Eye (tissue), 1 donor: ENCODE measurements around the gene MRPL54.

Experiments used
- DNase-seq: peaks from one replicate; pipeline ENCODE4 v3.0.0-alpha.2; 2015

The MRPL54 gene

DNA sequence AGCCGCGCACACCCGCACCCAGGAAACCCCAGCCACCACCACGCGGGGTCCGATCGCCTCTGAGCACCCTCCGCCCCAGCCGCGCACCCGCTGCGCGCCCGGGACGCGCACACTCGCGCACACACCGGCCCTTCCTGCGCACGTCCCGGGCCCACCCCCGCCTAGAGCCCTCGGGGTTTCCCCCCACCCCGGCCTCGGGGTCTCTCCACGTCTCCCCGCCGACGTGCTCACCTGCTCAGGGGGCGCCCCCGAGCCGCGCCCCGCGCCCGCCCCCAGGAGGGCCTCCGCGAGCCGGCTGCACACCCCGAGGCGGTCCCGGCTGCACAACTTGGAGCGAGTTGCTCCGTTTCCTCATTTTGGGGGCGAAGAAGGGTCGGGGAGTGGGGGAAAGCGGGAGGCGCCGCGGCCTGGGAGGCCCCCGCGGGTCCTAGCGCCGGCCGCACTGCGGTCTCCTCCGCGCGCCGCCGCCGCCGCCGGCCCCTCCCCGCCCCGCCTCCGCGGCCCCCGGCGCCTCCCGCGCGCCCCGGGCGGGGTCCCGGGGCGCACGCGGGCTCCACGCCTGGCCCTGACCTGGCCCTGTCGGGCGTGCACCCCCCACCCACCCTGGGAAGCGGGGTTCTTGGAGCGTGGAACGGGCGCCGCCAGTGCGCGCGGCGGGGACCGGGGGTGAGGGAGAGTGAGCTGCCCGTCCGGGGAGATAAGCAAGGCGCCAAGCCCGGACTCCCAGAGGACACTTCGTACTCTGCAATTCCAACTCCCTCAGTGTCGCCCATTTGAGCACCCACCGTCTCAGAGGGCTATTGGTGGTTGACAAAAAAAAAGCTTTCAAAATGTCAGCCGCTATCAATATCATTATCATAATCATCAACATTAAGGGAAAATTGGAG is 23.7 kb downstream of the MRPL54 start, which contains the start of gene MATK:
TSS of gene MATK (minus strand) at position 444 of the 887 bp plus-strand sequence. CDS start 1,246 bp downstream, outside the sequence.
- peak; percentile 31 for DNase-seq

DNA sequence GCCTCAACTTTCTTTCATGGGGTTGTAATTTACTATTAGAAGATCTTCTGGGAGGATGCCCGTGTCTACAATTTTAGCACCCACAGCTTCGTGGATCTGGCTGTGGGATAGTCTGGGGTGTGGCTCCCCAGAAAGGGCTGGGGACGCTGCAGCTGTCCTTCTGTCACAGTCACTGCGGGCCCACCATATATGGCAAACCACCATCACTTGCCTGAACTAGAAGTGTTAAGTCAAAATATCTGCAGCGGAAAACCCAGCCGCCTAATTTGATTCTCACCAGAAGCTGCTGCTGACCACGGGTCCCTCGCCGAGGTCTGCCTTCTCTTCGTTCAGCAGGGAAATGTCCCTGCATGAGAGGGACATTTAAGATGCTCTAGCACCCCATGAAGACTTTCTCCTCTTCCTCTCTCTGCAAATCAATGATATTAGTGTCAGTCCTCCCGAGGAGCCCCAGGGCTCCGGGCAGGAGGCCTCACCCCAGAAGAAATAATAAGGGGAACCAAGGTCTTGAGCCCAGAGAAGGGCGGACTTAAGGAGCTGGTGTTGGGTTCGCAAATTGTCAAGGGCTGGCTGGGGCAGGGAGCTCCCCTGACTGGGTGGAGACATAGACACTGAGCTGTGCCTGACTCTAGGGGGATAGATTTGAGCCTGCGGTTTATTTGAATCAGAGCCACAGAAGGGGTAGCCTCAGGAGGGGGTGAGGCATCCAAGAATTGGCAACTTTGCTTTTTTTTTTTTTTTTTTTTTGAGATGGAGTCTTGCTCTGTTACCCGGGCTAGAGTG is 26.7 kb downstream of the MRPL54 start:
- no peak for DNase-seq

DNA sequence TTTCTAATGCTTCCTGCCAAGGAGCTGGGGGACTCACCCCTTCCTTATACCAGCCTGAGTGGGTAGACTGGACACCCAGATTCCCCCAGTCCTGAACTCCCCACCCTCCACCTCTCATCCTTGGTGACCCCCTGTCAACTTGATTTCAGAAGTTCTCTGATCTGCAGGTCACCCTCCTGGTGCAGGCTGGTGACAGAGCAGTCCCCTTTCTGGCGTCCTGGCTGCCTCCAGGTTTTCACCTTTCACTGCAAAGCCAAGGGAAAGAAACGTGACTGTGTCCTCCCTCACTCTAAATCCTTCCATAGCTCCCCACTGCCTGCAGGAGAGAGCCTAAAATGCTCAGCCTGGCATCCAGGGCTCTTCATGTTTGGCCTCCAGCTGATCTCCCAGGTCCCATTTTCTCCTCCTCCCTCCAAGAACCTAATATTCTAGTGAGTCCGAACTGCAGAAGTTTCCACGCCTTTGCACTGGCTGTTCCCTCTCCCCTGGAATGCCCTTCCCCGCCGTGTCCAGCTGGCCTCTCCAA is 27.8 kb downstream of the MRPL54 start:
- no peak for DNase-seq

DNA sequence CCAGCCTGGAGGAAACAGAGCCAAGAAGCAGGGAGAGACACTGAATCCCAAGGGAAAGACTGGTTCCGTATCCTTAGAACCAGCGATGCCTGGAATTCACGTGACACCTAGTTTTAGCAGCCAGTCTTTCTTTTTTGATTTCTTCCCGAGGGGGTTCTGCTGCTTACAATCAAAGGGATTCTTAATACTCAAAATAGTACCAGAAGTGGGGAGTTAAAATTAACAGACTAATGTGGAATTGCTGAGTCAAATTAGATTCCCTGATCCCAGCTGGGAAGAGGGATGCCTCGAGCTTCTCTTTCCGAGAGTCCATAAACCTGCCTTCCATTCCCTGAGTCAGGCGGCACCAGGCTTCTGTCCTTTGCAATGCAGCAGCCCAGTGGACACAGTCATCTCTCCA is 28.5 kb downstream of the MRPL54 start:
- no peak for DNase-seq

DNA sequence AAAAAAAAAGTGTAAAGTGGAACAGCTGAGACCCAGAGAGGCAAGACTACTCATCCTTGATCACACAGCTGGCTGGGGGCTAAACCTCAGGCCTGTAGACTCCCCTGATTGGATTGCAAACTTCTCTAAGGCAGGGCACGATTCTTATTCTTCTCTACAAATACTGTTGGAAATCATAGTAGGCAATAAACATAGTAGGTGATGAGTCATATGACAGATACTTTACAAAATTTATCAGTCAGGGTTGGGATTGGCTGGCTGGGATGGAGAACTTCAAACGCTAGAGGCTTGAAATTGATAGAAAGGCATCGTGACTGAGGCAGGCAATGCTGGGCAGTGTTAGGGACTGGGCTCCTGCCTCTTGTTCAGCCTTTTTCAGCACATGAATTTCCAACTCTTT is 29.6 kb downstream of the MRPL54 start:
- no peak for DNase-seq

DNA sequence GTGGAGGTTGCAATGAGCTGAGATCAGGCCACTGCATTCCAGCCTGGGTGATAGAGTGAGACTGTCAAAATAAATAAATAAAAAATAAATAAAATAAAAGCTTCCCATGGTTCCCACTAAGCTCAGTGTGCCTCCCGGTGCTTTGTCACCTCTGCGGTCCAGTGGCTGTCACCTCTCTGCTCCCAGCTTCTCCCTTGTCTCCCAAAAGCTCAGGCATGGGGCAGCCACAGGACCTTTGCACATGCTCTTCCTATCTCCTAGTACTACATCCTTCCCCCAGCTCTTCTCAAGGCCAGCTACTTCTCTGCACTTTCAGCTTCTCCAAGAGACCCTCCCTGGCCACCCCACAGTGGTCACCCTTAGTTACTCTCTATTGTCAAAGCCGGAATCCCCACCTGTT is 31.3 kb downstream of the MRPL54 start:
- DNase-seq = no peak

DNA sequence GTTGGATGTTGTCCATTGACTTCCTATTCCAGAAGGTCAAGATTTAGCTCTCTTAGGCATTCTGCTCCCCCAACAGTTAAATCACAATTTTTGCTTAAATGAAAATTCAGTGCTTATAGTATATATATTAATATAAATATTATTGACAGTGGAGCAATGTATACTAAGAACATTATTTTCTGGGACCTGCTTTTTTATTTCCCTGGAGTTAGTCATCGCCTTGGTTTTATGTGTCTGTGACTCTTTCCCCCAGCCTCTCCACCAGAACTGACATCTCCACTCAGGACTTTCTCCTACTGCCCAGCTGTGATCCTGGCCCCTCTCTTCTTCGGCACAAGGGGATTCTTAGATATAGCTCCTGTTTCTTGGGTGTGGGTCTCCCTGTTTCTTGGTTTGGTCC is 33.9 kb downstream of the MRPL54 start:
- DNase-seq = no peak

DNA sequence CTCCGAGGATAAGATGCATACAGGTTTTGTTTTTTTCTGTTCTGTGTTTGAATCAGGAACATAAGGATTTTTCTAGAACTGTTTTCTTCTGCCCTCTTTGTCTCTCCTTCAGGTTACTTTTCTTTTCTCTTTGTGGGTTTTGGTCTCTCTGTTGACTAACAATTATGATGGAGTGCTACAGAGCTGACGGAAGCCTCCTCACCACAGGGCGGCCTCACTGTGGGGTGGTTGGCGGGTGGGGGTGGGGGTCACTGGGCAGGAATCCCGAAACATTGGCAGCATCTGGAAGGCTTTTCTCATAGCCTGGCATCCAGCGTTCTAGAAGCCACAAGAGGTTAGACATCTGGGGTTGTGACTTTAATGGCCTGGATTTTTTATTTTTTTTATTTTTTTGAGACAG is 35.7 kb downstream of the MRPL54 start:
- no peak for DNase-seq

DNA sequence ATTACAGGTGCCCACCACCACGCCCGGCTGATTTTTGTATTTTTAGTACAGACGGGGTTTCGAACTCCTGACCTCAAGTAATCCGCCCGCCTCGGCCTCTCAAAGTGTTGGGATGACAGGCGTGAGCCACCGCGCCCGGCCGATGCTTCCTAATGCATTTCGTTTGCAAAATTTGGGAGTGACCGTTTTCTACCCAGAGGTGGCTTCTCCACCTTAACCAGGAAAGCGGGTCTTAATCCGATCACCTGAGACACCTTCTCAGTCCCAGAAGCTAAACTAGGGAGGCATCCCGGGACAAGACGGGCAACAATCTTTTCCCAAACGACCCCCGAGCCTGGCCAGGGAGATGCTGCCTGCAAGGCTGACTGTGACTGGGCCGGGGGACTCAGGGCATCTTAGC is 38.5 kb downstream of the MRPL54 start:
- no peak for DNase-seq

DNA sequence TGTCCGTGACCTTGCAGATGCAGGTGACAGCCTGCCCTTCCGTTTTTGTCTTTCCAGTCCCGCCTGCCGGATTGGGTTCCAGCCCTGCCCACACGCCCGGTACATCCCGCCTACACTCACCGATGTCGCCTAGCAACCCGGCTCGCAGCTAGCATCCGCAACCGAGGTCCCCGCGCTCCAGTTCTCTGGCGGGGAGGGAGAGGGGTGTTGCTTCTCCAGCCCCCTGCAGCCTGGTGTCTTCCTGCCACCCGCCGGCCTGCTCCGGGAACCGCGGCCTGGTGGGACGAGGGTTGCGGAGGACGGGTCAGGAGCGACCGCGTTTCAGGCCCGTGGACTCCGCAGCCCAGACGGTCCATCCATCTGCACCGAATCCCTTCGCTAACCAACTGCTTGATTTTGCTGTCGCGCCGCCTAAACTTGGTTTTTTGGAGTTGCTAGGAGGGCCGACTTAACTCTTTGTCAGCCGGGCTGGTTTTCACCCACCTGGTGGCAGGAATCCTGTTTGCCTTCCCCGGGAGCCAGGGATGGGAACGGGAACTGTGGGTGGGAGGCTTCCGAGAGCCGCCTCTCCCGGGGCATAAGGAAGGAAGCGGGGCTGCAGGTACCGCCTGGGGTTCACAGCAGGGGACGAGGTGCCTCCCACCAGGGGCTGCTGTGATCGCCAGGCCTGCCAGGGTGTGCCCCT is 39.1 kb downstream of the MRPL54 start:
- peak; percentile 75 for DNase-seq

DNA sequence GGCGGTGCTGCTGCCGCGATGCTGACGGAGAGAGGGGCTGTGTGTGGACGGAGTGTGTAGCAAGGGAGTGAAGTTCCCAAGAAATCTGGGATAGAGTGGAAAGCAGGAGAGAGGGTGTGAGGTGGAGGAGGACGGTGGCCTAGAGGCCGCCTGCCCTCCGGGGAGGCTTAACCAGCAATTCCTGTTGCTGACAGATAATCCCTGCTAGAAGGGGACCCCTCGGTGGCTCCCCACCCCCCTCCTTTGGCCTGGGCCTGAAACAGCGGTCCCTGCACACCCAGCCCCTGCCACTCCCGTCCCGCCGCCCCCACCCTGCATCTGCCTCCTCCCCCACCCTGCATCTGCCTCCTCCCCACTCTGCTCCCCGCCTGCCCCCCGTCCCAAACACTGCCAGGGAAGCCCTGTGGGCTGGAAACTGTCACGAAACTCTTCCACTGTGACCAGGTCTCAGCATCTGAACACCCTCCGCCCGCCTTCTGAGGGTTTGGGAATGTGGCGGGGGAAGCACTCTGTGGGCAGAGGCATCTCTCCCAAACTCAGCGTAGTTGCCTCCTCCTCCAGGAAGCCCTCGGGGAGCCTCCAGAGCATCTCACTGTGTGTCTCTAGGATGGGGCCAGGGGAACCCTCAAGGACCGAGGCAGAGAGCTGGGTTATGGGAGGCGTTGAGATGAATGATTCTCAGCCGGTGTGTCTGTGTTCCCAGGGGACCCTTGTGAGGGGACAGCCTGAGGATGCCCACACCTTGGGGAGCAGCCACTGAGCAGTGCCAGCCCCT is 40.8 kb downstream of the MRPL54 start:
- no peak for DNase-seq

DNA sequence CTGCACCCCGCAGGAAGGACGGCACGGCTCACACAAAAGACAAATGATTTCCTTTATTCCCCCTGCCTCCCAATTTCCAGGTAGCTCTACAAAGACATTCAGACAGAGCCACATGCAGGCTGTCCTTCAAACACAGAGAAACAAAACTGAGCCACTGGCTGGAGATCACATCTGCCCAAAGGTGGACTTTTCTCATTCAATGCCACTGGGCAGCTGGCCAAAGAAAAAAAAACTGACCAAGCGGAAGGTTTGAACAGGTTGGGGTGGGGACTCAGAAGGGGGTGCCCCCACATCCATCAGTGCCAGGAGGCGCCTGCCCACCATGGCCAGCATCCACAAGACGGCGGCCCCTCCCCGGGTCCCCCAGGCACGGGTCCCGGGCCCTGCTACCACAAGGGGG is 41.5 kb downstream of the MRPL54 start:
- DNase-seq = no peak

DNA sequence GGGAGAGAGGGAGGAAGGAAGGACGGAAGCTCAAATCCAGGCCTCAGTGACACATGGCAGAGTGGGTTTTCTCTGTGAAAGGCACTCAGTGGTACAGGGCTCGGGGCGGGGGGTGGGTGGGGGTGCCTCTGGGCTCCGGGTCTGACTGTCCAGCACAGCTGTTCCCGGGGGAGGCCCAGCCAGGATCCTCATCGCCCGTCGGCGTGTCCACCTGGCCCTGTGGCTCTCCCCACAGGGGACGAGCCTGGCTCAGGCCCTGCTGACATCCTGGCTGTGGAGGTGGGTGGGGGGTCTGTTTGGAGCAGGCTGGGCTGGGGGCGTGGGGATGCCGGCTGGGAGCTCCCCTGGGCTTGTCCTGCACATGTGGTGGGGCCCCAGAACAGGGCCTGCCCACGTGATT is 41.9 kb downstream of the MRPL54 start:
- DNase-seq = no peak

DNA sequence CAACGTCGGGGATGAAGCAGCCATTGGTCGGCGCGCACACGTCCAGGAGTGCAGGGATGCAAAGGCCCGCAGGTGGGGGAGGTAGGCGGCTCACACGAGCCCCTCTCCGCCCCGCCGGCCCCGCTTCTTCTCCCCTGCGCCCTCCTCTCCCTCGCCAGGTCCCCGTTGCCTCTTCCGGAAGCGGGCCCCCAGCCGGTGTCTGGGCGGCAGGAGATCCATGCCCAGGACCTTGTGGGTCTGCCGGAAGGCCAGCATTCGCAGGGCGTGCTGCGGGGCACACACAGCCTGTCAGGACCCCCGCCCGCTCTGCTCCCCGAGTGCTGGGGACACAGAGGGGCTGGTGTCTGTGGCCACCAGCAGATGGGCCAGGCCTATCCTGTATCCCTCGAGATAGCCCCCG is 43.4 kb downstream of the MRPL54 start:
- DNase-seq = no peak

DNA sequence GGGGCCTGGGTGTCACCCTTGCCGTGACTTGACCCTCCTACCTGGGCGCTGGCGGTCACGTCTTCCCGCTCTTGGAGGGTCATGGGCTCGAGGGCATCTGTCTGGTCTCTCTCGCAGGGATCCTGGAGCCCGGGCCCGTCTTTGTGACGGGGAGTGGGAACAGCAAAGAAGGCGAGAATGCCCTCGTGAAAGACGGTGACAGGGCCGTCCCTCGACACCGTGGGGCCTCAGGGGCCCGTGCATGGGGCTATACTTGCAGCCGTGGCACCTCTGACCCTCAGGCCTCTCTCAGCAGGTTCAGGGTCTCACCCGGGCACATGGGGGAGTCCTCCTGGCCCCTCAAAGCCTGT is 44.6 kb downstream of the MRPL54 start:
- DNase-seq = no peak

DNA sequence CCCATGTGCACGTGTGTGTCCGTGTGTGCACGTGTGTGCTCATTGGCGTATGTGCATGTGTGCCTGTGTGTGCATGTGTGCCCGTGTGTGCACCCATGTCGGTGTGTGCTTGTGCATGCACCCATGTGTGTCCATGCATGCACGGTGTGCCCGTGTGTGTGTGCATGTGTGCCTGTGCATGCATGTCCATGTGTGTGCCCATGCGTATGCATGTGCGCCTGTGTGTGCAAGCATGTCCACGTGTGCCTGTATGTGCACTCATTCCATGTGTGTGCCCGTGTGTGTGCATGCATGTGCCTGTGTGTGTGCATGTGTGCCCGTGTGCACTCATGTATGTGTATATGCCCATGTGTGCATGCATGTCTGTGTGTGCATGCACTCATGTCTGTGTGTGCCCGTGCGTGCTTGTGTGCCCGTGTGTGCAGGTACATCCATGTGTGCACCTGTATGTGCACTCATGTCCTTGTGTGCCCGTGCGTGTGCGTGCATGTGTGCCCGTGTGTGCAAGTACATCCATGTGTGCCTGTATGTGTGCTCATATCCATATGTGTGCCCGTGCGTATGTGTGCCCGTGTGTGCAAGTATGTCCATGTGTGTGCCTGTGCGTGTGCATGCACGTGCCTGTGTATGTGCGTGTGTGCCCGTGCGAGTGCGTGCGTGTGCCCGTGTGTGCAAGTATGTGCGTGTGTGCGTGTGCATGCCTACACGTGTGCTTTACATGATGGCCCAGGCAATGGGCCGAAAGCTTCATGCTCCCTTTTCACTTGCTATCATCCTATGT is 45.3 kb downstream of the MRPL54 start:
- no peak for DNase-seq

DNA sequence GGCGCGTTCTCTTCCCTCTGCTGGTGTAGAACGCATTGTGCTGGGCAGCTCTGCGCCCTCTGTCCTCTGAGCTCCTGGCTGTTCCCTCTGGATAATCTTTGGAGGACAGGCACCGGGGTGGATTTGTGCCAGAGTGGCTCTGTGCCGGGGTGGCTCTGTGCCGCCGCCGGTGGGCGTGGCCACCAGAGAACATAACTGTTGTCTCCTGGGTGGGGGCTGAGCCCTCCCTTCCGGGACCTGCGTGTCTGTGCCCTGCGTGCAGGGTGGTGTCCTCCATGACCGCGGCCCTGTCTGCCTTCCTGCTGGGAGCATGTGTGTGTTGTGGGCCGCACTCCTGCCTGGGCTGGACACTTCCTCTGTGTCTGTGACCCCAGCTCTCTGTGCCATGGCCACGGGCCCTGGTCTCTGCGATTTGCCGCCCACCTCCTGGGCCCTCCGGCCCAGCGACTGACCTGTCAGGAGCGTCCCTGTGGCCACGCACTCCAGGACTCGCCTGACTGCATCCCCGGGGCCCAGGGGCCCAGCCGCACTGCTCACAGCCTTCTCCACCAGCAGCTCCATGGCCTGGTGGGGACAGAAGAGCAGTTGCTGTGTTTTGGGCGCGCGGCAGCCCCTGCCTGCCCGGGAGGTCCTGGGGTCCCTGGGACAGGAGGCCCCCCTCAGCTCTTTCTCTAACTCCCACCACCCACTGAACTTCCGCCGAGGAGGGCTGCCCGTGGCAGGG is 46.1 kb downstream of the MRPL54 start:
- DNase-seq = no peak

DNA sequence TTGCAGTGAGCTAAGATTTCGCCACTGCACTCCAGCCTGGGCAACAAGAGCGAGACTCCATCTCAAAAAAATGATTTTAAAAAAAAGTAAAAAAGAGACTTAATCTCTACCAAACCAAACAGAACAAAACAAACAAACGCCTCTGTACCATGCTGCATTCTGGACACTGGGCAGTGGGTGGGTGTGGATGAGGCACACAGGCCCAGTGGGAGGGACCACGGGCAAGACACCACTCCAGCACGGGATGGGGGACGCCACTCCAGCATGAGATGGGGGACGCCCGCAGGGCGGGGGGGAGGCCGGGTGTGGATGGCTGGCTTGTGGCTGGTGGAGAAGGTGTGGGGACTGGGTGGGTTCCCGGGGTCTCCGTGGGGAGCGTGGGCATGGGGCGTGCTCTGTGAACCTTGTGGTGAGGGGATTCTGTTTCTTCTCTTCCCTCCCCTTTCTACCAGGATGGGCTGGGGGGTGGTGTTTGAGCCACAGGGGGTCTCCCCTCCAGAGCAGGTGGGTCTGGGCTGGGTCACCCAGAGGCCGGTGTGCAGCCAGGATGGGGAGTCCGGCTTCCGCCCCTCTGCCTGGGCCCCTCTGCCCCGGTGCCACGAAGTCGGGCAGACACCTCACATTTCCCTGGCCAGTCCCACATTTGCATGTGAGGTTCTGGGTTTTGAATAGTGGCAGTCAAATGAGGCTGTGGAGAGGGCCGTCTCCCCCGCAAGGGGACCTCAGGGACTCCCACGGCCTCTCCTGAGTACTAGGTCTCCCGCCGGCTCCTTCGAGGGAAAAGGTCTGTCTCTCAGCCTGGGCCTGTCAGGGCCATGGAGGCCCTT is 47.6 kb downstream of the MRPL54 start:
- DNase-seq = no peak

DNA sequence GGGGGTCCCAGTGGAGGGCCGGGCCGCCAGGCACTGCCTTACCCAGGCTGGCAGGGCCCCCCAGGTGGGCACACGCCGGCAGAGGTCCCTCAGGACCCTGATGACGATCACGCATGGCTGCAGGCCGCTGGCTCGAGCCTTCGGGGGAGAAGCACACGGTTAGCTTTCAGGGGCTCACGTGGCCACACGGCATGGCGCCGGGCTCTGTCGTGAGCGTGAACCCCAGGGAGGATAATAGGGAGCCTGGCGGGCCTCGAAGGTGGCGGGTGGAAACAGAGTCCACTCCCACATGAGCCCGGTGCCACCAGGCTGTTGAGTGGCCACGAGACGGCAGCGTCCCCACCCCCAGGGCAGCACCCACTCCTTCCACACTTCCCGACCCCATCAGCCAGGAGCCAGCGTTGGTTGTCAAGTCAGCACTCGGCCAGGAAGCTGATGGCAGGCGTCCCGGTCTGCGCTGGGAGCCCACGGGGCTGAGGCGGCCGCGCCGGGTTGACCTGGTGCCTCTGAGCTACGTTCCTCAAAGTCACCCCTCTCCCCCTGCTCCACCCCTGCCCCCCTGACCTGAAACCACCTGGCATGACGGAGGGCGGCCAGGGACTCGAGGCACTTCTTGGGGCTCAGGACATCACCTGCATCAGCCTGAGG is 48.4 kb downstream of the MRPL54 start:
- no peak for DNase-seq
